Posterior cingulate gyrus (tissue), 11 donors: ENCODE measurements around the gene NUDT22.

Experiments used
- DNase-seq, 10 donors: peaks; one replicate each; pipeline versions ENCODE4 v3.0.0 to v3.0.0-alpha.2; 2020 to 2021; ENCODE audit warnings: mixed read lengths in 3 of 10
- intact Hi-C: fragments of 100-400 bp; cut with DNase I; formaldehyde crosslinking; loops from one replicate; pipeline ENCODE4 v1.15.1; 2023

NUDT22 gene

DNA sequence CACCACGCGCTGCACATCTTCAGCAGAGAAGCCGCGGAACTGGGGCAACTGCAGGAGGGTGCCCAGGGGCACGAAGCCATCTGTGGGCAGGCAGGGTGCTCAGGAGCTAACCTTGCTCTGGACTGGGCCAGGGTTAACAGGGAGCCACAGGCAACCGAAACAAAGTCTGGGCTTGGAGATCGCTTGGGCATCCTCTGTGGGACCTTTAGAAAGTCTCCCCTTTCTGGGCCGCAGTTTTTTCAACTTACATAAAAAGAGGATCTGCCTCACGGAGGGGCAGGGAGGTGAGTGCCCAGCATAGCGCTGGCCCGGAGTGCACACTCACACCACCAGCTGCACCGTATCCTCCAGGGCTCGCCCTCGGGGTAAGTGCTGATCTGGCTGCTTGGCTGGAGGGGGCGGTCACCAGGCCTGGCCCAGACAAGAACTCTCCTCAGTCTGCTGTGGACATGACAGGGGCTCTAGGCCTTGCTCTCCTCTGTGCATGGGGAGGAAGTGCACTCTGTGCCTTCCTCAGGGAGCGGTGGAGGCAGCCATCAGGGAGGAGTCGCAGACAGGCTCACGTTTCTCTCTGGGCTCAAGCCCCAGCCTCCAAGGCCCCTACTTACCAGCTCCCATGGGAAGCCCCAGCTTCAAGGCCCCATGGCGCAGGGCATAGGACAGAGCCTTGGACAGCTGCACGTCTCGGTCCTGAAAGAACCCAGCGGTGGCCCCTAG lies 1.0 kb upstream of the NUDT22 start:
- intact Hi-C loops: no loop called here
- no peak for DNase-seq

DNA sequence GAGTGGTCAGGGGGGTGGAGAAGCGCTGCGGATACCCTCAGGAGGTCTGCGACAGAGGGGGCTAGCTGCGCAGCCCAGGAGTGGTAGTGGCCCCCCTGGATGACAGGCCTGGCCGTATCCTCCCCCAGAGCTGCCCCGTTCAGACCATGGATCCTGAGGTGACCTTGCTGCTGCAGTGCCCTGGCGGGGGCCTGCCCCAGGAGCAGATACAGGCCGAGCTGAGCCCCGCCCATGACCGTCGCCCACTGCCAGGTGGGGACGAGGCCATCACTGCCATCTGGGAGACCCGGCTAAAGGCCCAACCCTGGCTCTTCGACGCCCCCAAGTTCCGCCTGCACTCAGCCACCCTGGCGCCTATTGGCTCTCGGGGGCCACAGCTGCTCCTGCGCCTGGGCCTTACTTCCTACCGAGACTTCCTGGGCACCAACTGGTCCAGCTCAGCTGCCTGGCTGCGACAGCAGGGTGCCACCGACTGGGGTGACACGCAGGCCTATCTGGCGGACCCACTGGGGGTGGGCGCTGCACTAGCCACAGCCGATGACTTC lies 505 bp downstream of the NUDT22 start:
- intact Hi-C loops: no loop called here
- peak in 4 of 10 donors; percentile 31 to 92 (median 66) for DNase-seq

DNA sequence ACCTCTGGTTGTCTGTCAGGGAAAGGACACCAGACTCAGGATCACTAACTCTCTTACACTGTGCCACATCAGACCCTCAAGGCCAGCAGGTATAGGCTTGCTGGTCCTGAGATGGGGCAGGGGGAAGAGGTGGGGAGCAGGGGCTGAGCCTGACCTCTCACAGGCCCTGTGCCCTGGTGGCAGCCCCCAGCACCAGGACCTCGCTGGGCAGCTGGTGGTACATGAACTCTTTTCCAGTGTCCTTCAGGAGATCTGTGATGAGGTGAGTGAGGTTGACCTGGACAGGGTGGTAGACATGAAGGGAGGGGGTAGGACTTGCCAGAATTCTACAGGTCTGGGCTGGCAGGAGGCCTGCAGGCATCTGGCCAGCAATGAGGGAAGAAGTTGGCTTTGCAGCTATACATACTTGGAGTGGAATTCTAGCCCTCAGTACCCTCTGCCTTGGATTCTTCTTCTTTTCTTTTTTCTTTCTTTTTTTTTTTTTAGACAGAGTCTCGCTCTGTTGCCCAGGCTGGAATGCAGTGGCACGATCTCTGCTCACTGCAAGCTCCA lies 1.4 kb downstream of the NUDT22 start:
- intact Hi-C loops: no loop called here
- no peak for DNase-seq

DNA sequence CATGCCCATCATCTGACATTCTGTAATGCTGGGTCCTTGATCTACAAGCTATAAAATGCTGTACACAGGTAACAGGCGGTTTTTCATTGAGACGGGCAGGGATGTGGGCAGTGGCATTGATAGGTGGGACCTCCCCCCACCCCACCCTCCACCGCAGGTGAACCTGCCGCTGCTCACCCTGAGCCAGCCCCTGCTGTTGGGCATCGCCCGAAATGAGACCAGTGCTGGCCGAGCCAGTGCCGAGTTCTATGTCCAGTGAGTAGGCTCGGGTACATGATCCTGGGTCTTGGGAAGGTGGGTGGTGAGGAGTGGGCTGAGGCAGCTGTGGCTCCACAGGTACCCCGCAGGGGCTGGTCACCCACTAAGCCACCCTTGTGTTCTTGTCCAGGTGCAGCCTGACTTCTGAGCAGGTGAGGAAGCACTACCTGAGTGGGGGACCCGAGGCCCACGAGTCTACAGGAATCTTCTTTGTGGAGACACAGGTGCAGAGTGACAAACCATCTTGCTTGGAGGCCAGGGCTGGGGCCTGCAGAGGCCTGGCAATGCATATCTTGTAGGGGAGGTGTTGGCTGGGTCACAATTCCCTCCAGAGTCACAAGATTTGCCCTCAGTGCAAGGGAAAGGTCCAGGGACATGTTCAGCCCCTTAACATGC lies 3.1 kb downstream of the NUDT22 start:
- no peak for DNase-seq
- intact Hi-C loops: no loop called here

DNA sequence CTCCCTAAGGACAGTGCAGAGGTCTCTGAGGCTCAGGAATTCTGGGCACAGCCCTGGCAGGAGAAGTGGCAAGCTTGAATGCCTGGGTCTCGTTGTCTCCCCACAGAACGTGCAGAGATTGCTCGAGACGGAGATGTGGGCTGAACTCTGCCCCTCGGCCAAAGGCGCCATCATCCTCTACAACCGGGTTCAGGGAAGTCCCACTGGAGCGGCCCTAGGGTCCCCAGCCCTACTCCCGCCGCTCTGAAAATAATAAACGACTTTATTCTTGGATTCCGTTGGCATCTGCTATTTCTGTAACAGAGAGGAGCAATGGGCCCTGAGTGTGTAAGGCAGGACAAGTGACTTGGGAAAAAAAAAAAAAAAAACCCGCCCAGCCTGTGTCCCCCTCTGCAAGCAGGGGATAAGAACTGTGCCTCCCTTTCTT lies 3.7 kb downstream of the NUDT22 start:
- intact Hi-C loops: loop anchor here (10.0 kb wide), 1 partner anchor 45 kb away; the partner anchor contains the start of gene STIP1
- DNase-seq: no peak

DNA sequence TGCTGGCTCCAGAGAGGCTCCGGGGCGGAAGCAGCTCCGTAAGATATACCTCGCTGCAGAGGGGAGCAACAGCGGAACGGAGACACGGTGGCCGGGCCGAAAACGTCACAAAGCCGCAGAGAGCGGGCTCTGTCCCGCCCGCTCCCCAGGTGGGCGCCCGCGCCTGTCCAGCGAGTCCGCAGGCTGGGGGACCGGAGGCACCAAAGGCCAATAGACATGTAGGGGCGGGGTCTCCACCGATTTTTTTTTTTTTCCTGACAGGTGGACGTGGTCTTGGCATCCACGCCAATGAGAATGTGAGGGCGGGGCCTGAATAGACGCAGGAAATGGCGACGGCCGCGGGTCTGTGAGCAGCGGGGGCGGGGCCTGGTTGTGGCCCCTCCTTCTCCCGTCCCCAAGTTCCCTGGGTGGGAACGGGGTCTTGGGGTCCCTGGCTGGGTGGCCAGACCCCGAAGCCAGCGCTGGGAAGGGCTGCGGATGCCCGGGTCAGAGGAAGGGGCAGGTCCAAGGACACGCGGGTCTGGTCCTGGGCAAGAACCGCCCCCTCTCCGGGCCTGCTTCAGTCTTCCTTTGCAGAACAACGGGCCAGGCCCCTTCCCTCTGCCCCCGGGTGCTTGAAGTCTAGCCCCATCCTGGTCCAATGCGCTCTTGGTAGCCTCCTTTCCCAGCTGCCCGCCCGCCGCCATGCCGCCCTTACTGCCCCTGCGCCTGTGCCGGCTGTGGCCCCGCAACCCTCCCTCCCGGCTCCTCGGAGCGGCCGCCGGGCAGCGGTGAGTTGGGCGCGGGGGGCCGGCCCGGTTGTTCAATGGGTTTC lies 4.3 kb downstream of the NUDT22 start, which contains the start of gene DNAJC4:
Gene DNAJC4, plus strand, starts transcription at position 378 of the 814 bp plus-strand sequence. Its CDS starts 307 bp downstream, at position 685.
- intact Hi-C loops: loop anchor here (10.0 kb wide), 1 partner anchor 46 kb away; the partner anchor contains the start of gene STIP1
- peak; percentile 83 to 99 (median 92) for DNase-seq

DNA sequence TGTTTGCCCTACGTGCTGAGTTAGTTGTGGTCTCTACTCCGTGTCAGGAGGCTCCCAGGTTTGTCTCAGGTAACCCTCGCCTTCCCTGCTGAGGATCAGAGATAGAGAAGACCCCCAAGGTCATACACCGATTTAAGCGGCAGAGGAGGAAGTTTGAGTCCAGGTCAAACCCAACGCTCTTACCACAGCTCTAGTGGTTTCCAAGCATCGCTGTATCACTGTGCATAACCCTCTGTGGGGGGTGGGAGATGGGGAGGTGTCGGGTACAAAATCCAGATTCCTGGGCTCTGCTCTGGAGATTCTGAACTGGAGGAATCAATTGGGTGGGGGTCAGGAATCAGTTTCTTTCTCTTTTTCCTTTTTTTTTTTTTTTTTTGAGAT lies 4.9 kb downstream of the NUDT22 start:
- no peak for DNase-seq
- intact Hi-C loops: loop anchor here (10.0 kb wide), 1 partner anchor 46 kb away; the partner anchor contains the start of gene STIP1

DNA sequence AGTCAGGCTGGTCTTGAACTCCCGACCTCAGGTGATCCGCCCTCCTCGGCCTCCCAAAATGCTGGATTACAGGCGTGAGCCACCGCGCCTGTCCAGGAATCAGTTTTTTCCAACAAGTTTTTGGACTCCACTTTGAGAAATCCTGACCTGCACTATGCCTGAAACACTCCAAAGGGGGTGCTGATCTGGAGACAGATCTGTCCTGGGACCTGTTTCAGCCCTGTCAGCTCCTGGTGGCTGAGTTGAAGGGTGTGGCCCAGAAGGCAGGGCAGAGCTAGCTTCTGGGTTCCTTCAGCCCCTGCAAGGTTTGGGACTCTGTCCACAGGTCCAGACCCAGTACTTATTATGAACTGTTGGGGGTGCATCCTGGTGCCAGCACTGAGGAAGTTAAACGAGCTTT lies 5.5 kb downstream of the NUDT22 start:
- intact Hi-C loops: loop anchor here (10.0 kb wide), 1 partner anchor 47 kb away; the partner anchor contains the start of gene STIP1
- DNase-seq: no peak

DNA sequence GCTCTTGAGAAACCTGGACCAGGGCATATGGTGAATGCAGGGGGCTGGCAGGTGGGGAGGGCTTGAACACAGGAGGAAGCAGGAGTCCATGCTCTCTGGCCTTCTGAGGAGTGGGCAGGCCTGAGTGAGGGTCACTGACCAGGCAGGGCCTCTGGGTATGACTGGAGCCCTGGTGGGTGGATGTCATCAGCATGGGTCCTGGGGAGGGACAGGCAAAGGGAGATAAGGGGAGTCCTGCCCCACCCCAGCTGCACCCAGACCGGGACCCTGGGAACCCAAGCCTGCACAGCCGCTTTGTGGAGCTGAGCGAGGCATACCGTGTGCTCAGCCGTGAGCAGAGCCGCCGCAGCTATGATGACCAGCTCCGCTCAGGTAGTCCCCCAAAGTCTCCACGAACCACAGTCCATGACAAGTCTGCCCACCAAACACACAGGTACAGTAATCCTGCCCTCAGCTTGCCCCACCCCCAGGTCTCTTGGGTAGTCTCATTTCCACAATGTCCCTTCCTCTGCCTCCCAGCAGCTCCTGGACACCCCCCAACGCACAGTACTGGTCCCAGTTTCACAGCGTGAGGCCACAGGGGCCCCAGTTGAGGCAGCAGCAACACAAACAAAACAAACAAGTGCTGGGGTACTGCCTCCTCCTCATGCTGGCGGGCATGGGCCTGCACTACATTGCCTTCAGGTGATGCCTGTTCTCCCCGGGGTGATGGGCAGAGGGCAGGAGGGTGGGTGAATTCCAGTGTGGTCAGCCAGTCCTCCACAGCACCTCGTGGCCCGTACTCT lies 6.3 kb downstream of the NUDT22 start:
- DNase-seq: no peak

DNA sequence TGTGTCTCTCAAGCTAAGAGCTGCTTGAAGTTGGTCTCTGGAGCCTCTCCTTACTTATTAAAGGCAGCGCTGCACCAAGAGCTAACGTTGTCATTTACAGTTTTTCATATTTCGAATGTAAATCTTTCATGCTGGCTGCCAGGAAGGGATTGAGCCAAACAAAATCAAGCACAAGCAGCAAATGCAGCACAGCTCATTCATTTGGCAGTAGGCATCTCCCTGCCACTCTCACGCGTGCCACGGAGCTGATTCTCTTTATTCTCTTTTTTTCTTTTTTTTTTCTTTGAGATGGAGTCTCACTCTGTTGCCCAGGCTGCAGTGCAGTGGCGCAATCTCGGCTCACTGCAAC lies 6.9 kb downstream of the NUDT22 start:
- intact Hi-C loops: loop anchor here (10.0 kb wide), 1 partner anchor 48 kb away; the partner anchor contains the start of gene STIP1
- no peak for DNase-seq

More for the DNA sequence above, 6.3 kb downstream of the NUDT22 start:
- intact Hi-C loops: loop anchor here (10.0 kb wide), 1 partner anchor 48 kb away; the partner anchor contains the start of gene STIP1

DNA sequence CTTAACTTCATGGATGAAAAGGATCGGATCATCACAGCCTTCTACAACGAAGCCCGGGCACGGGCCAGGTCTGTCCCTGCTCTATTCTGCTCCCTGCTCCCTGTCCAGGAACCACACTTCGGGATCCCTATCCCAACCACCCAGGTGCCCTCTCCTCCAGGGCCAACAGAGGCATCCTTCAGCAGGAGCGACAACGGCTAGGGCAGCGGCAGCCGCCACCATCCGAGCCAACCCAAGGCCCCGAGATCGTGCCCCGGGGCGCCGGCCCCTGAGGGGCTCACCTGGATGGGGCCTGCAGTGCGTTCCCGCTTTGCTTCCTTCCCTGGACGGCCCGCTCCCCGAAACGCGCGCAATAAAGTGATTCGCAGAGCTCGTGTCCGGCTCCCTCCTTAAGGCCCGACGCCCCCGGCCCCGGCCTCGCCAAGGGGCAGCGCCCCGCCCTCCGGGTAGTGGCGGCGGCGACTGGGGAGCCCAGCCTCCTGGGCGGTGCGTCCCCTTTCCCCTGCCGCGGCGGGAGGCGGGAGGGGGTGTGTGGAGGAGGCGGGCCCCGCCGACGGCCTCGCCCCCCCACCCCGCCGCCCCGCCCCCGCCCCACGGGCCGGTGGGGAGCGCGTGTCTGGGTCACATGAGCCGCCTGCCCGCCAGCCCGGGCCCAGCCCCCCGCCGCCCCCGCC lies 8.0 kb downstream of the NUDT22 start, which contains the start of gene VEGFB:
Gene VEGFB, plus strand, starts transcription at position 672 of the 674 bp plus-strand sequence. CDS start 250 bp downstream, outside the sequence.
- intact Hi-C loops: loop anchor here (10.0 kb wide), 1 partner anchor 49 kb away; the partner anchor contains the start of gene STIP1
- peak in 7 of 10 donors; percentile 47 to 94 (median 73) for DNase-seq

DNA sequence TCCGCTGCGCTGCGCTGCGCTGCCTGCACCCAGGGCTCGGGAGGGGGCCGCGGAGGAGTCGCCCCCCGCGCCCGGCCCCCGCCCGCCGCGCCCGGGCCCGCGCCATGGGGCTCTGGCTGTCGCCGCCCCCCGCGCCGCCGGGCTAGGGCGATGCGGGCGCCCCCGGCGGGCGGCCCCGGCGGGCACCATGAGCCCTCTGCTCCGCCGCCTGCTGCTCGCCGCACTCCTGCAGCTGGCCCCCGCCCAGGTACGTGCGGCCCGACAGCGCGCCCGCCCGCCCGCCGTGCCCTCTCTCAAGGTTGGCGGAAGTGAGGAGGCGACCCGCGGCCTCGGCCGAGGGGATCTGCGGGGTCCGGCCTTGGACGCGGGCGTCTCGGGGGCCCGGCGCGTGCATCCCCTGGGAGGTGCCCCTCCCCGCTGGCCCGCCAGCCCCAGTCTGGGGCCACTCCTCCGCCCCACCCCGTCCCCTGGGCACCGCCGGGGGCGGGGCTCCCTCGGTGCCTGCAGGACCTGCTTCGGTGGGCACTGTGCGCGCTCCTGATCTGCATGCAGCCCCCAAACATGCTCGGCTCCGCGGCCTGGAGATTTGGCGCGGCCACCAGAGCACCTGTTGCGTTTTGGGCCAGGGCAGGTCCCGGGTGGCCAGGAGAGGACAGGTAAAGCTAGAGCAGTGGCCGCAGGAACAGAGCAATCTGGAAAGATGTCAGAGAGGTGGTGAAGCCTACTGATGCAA lies 8.7 kb downstream of the NUDT22 start:
- intact Hi-C loops: loop anchor here (10.0 kb wide), 1 partner anchor 50 kb away; the partner anchor contains the start of gene STIP1
- peak in 2 of 10 donors; percentile 45 to 90 for DNase-seq

DNA sequence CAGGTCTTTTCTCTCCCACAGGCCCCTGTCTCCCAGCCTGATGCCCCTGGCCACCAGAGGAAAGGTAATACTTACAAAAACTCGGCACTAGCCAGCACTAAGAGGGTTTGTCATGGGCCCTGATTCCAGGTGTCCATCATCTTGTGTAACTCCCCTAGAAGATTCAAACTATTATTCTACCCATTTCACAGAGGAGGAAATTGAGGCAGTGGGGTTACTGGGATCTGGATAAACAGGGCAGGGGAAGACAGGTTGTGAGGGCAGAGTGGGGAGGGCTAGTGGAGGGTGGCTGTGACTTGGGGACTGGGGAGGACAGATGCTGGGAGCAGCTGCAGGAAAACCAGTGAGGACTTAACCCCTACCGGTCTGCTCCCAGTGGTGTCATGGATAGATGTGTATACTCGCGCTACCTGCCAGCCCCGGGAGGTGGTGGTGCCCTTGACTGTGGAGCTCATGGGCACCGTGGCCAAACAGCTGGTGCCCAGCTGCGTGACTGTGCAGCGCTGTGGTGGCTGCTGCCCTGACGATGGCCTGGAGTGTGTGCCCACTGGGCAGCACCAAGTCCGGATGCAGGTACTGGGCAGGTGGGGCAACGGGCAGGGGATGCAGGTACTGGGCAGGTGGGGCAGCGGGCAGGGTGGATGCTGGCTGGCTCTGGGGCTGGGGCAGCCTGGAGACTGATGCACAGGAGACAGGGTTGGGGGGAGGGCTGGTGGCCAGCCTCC lies 9.5 kb downstream of the NUDT22 start:
- DNase-seq: no peak
- intact Hi-C loops: loop anchor here (10.0 kb wide), 1 partner anchor 51 kb away; the partner anchor contains the start of gene STIP1

DNA sequence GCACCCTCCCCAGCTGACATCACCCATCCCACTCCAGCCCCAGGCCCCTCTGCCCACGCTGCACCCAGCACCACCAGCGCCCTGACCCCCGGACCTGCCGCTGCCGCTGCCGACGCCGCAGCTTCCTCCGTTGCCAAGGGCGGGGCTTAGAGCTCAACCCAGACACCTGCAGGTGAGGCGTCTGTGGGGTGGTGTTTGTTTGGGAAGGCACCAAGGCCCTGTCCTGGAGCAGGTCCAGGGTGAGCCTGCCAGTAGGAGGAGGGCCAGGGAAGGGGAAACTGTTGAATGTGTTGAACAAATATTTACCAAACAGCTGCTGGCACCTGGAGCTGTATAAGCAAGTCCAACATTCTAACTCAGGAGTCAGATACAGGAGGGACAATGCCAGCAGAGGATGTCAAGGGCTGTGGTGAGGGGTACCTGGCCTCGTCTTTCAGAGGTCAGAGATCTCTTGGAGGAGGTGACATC lies 11.4 kb downstream of the NUDT22 start:
- DNase-seq: no peak
- intact Hi-C loops: loop anchor here (10.0 kb wide), 1 partner anchor 53 kb away; the partner anchor contains the start of gene STIP1

DNA sequence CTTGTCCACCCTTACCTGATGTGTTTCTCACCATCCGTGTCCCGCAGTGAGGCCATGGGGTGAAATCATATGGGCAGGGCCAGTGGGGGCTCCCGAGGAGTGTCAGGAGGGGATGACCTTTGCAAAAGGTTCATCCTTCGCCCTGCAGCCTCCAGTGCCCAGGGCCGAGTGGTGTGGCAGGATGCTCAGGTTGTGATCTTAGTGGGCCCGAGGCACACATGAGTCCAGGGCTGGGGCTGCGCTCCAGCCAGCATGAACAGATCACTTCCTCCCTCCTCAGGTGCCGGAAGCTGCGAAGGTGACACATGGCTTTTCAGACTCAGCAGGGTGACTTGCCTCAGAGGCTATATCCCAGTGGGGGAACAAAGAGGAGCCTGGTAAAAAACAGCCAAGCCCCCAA lies 12.0 kb downstream of the NUDT22 start:
- intact Hi-C loops: loop anchor here (10.0 kb wide), 1 partner anchor 53 kb away; the partner anchor contains the start of gene STIP1
- DNase-seq: no peak

DNA sequence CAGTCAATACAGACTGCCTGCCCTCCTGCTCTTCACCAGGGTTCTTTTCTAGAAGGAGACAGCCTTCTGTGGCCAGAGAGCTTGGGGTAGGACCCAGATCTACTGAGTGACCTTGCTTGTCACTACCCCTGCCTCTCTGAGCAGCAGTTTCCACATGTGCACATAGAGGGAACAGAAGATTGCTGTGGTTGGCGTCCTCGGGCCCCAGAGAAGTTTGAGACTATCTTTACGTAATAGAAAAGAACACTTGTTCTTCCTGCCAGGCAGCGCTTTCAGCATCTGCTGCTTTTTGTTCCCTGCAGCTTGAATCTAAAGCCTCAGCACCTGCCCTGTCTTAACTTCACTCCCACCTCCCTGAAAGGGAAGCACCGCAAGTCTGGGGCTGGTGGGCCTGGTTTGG lies 12.9 kb downstream of the NUDT22 start:
- DNase-seq: no peak
- intact Hi-C loops: loop anchor here (10.0 kb wide), 1 partner anchor 54 kb away; the partner anchor contains the start of gene STIP1
